Sigmoid colon (tissue), 7 donors: ENCODE measurements around the gene FICD. TPM values are rescaled to one million over a fixed set of nuclear protein-coding genes. Genes with fewer than 3 reads are reported as not detected.
A peak's percentile ranks its signal among the peaks of the same experiment; 100 is the strongest.

Experiments used
- DNase-seq: peaks from one replicate; pipeline ENCODE4 v3.0.0-alpha.2; 2019
- H3K27ac ChIP-seq, 4 donors: fragments of 200-600 bp; sonication (generic); one replicate each; pipeline ENCODE4 v1.5.1; 2016 to 2019; ENCODE audit warnings: mild to moderate bottlenecking in 1 of 4
- H3K27me3 ChIP-seq, 3 donors: fragments of 200-600 bp; sonication (generic); one replicate each; pipeline ENCODE4 v1.5.1; 2019; ENCODE audit warnings: mild to moderate bottlenecking in 1 of 3
- H3K36me3 ChIP-seq, 4 donors: fragments of 200-600 bp; sonication (generic); one replicate each; pipeline ENCODE4 v1.5.1; 2016 to 2019
- H3K4me1 ChIP-seq, 4 donors: fragments of 200-600 bp; sonication (generic); one replicate each; pipeline ENCODE4 v1.5.1; 2017 to 2019
- H3K4me3 ChIP-seq, 4 donors: fragments of 200-600 bp; sonication (generic); one replicate each; pipeline ENCODE4 v1.5.1; 2017 to 2019; ENCODE audit warnings: mild to moderate bottlenecking in 2 of 4, moderate library complexity in 1 of 4
- H3K9me3 ChIP-seq, 4 donors: fragments of 200-600 bp in 3 of 4; sonication (generic) in 3 of 4; one replicate each; pipeline versions ENCODE4 v1.5.1 to v1.6.1; 2013 to 2019
- EP300 ChIP-seq, 4 donors: sonication (generic); formaldehyde crosslinking; IDR thresholded peaks; one replicate each; pipeline ENCODE4 v1.6.1; 2017; ENCODE audit warnings: antibody characterized with exemption in 4 of 4
- POLR2A ChIP-seq, 2 donors: fragments of 450-650 bp; IDR thresholded peaks; one replicate each; pipeline ENCODE4 v1.6.1; 2016; ENCODE audit warnings: antibody characterized with exemption in 2 of 2, mild to moderate bottlenecking in 2 of 2, moderate library complexity in 2 of 2
- POLR2AphosphoS5 ChIP-seq, 4 donors: sonication (generic); formaldehyde crosslinking; IDR thresholded peaks; one replicate each; pipeline ENCODE4 v1.6.1; 2017; ENCODE audit warnings: antibody characterized with exemption in 4 of 4
- WGBS, 2 donors: extraction: QIAGEN DNeasy Blood & Tissue Kit; methylation state at CpG; one replicate each; pipeline ENCODE4 v1.1.7; 2013; 5-methylcytosine and 5-hydroxymethylcytosine counted together
- intact Hi-C: fragments of 100-400 bp; cut with DNase I; formaldehyde crosslinking; loops from one replicate; pipeline ENCODE4 v1.15.1; 2023
- polyA plus RNA-seq, 3 donors: library from polyadenylated mRNA; stranded (reverse); fragments of 200-250 nt; gene quantifications; one replicate each; pipeline ENCODE4 v1.2.3, GENCODE V29; 2013
- total RNA-seq, 4 donors: library from RNA; depleted of rRNA; stranded (reverse); fragments of >200 nt; gene quantifications; one replicate each; pipeline ENCODE4 v1.1.0, GENCODE V29; 2016
- TF ChIP-seq, protein P1 (sequence below), 4 experiments: fragments of 450-650 bp in 3 of 4; fragments of 200-600 bp in 1 of 4; IDR thresholded peaks; one replicate each; pipeline ENCODE4 v1.5.1; 2016 to 2019; ENCODE audit warnings: antibody characterized with exemption in 4 of 4, mild to moderate bottlenecking in 3 of 4, moderate library complexity in 2 of 4
- donor health status: healthy with polysubstance abuse.
- donor health status: Bipolar disorder and iron deficiency.
- donor health status: healthy.

Gene FICD
- total and polyA plus RNA-seq, 7 donors, result 1.2 to 5.4 (median 3.2) TPM; not detected in 1

- intact Hi-C loops, result no loop called here
- no peak for DNase-seq
- WGBS, 2 donors, result 61 to 75% methylated on average over 2 of the region's 2 CpGs
- TF ChIP-seq POLR2AphosphoS5 (IDR thresholded peaks at IDR 0.05), result no peak
- TF ChIP-seq EP300 (IDR thresholded peaks at IDR 0.05), result no peak
- TF ChIP-seq POLR2A (IDR thresholded peaks at IDR 0.05), result no peak
- TF ChIP-seq, protein P1, sequence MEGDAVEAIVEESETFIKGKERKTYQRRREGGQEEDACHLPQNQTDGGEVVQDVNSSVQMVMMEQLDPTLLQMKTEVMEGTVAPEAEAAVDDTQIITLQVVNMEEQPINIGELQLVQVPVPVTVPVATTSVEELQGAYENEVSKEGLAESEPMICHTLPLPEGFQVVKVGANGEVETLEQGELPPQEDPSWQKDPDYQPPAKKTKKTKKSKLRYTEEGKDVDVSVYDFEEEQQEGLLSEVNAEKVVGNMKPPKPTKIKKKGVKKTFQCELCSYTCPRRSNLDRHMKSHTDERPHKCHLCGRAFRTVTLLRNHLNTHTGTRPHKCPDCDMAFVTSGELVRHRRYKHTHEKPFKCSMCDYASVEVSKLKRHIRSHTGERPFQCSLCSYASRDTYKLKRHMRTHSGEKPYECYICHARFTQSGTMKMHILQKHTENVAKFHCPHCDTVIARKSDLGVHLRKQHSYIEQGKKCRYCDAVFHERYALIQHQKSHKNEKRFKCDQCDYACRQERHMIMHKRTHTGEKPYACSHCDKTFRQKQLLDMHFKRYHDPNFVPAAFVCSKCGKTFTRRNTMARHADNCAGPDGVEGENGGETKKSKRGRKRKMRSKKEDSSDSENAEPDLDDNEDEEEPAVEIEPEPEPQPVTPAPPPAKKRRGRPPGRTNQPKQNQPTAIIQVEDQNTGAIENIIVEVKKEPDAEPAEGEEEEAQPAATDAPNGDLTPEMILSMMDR (IDR thresholded peaks at IDR 0.05), result no peak
- Histone ChIP-seq H3K4me3 (no peak overlapping the region), H3K27me3 (peaks cover 0 to 18% (median 0%) of the 10 kb centered on the region in 3 donors), H3K9me3 (peaks cover 0 to 8% (median 0%) of the 10 kb centered on the region in 4 donors), H3K4me1 (no peaks in the 10 kb centered on the region), H3K27ac (no peak overlapping the region), H3K36me3 (no peaks in the 10 kb centered on the region)
These were observed 23.8 kb upstream of the FICD start for GRCh38 chr12:108491256-108491655.

GRCh38 chr12:108495054-108495453 is 20.0 kb upstream of the FICD start:
- H3K4me3 ChIP-seq, result no peak overlapping the region
- peaks cover 0 to 21% (median 0%) of the 10 kb centered on the region in 3 donors for H3K27me3 ChIP-seq
- H3K9me3 ChIP-seq, result no peaks in the 10 kb centered on the region
- H3K27ac ChIP-seq, result no peak overlapping the region
- no peaks in the 10 kb centered on the region for H3K36me3 ChIP-seq
- DNase-seq, result no peak
- H3K4me1 ChIP-seq, result no peaks in the 10 kb centered on the region
- WGBS, 2 donors, result 33 to 50% methylated on average over 1 of the region's 1 CpG
- intact Hi-C loops, result no loop called here
- no peak for TF ChIP-seq EP300 (IDR thresholded peaks at IDR 0.05)
- TF ChIP-seq, protein P1 (IDR thresholded peaks at IDR 0.05), result peak in 1 of 4 experiments; percentile 24

- DNase-seq, result no peak
- Histone ChIP-seq H3K4me3 (no peak overlapping the region), H3K27me3 (peaks cover 0 to 23% (median 0%) of the 10 kb centered on the region in 3 donors), H3K9me3 (no peaks in the 10 kb centered on the region), H3K36me3 (no peaks in the 10 kb centered on the region), H3K4me1 (no peaks in the 10 kb centered on the region), H3K27ac (no peak overlapping the region)
- intact Hi-C loops, result no loop called here
- 43 to 67% methylated on average over 11 of the region's 11 CpGs for WGBS, 2 donors
- TF ChIP-seq EP300 (IDR thresholded peaks at IDR 0.05) (no peak), POLR2A (IDR thresholded peaks at IDR 0.05) (no peak), POLR2AphosphoS5 (IDR thresholded peaks at IDR 0.05) (no peak)
- TF ChIP-seq, protein P1 (IDR thresholded peaks at IDR 0.05), result no peak
These were observed 19.1 kb upstream of the FICD start for GRCh38 chr12:108495823-108496579.

DNA sequence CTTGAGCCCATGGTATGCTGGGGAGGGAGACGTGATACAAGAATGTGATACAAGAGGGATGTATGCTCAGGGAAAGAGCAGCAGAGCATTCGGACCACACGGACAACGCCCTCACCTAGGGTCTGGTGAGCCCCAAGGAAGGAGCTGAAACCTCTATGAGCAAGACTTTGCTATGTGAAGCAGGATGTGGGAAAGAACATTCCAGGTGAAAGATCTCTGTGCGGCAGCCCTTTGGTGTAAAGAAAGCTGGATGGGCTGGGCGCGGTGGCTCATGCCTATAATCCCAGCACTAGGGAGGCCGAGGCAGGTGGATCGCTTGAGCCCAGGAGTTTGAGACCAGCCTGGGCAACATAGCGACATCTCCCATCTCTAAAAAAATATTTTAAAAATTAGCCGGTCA is 16.9 kb upstream of the FICD start:
- Histone ChIP-seq H3K4me1 (no peaks in the 10 kb centered on the region), H3K27me3 (peaks cover 0 to 23% (median 0%) of the 10 kb centered on the region in 3 donors), H3K9me3 (peaks cover 0 to 6% (median 0%) of the 10 kb centered on the region in 4 donors), H3K27ac (no peak overlapping the region), H3K36me3 (no peaks in the 10 kb centered on the region), H3K4me3 (no peak overlapping the region)
- intact Hi-C loops, result no loop called here
- DNase-seq, result no peak
- no peak for TF ChIP-seq EP300 (IDR thresholded peaks at IDR 0.05)
- TF ChIP-seq POLR2AphosphoS5 (IDR thresholded peaks at IDR 0.05), result no peak
- TF ChIP-seq, protein P1 (IDR thresholded peaks at IDR 0.05), result no peak
- no peak for TF ChIP-seq POLR2A (IDR thresholded peaks at IDR 0.05)
- WGBS, 2 donors, result 83 to 84% methylated on average over 11 of the region's 11 CpGs
